Inferior parietal cortex (tissue), 1 donor: ENCODE data around the gene SENP7.
A peak's percentile ranks its signal among the peaks of the same experiment; 100 is the strongest.
"Not testable (repeated sequence)": the region's sequence is repeated elsewhere in the genome, so short reads cannot be mapped to it uniquely, and the experiment has no call there.

ENCODE experiments used
- DNase-seq: peaks from one replicate; pipeline ENCODE4 v3.0.0-alpha.2; 2016; ENCODE audit errors: extremely low spot score

SENP7 gene

GRCh38 chr3:101454629-101455028 lies 58.4 kb downstream of the SENP7 start:
- no peak for DNase-seq

GRCh38 chr3:101453961-101454360 lies 59.1 kb downstream of the SENP7 start:
- no peak for DNase-seq

- not testable (repeated sequence) for DNase-seq
These were observed 74.4 kb downstream of the SENP7 start for GRCh38 chr3:101438641-101439040.

- no peak for DNase-seq
These were observed 79.4 kb downstream of the SENP7 start for GRCh38 chr3:101433652-101434051.

GRCh38 chr3:101423984-101424888 lies 88.8 kb downstream of the SENP7 start:
- no peak for DNase-seq

- DNase-seq = no peak
These were observed 94.2 kb downstream of the SENP7 start for GRCh38 chr3:101418851-101419250.

GRCh38 chr3:101414121-101414520 lies 98.9 kb downstream of the SENP7 start:
- DNase-seq = no peak

GRCh38 chr3:101413656-101414055 lies 99.4 kb downstream of the SENP7 start:
- no peak for DNase-seq

GRCh38 chr3:101391413-101391950 lies 121.5 kb downstream of the SENP7 start:
- no peak for DNase-seq

- DNase-seq = no peak
These were observed 124.3 kb downstream of the SENP7 start for GRCh38 chr3:101388706-101389105.

- DNase-seq = no peak
These were observed 125.7 kb downstream of the SENP7 start for GRCh38 chr3:101387351-101387750.

GRCh38 chr3:101384426-101384825 lies 128.6 kb downstream of the SENP7 start:
- DNase-seq = no peak

GRCh38 chr3:101383656-101384055 lies 129.4 kb downstream of the SENP7 start:
- no peak for DNase-seq

- no peak for DNase-seq
These were observed 129.8 kb downstream of the SENP7 start for GRCh38 chr3:101383156-101383575.

- DNase-seq = peak; percentile 49
These were observed 131.2 kb downstream of the SENP7 start for GRCh38 chr3:101381809-101382208.

GRCh38 chr3:101379658-101380376 lies 133.2 kb downstream of the SENP7 start:
- DNase-seq = no peak

- no peak for DNase-seq
These were observed 135.2 kb downstream of the SENP7 start for GRCh38 chr3:101377796-101378195.

- DNase-seq = no peak
These were observed 135.8 kb downstream of the SENP7 start for GRCh38 chr3:101377209-101377608.

- DNase-seq = no peak
These were observed 137.4 kb downstream of the SENP7 start for GRCh38 chr3:101375586-101375985.

- no peak for DNase-seq
These were observed 150.6 kb downstream of the SENP7 start for GRCh38 chr3:101362406-101362805.

GRCh38 chr3:101351829-101352228 lies 161.2 kb downstream of the SENP7 start:
- no peak for DNase-seq

GRCh38 chr3:101340591-101340990 lies 172.4 kb downstream of the SENP7 start:
- DNase-seq = no peak

GRCh38 chr3:101333883-101334282 lies 179.1 kb downstream of the SENP7 start:
- DNase-seq = no peak
